HG02885 (cell line): ENCODE measurements around the gene KASH5.
"Not testable (repeated sequence)": the region's sequence is repeated elsewhere in the genome, so short reads cannot be mapped to it uniquely, and the experiment has no call there.

Experiments used
- ATAC-seq: cut with Tn5 transposase; IDR thresholded peaks from one replicate; pipeline ENCODE4 v1.9.1; 2021; ENCODE audit warnings: mild to moderate bottlenecking; ENCODE audit not compliant: unreplicated experiment, poor library complexity

KASH5 gene

DNA sequence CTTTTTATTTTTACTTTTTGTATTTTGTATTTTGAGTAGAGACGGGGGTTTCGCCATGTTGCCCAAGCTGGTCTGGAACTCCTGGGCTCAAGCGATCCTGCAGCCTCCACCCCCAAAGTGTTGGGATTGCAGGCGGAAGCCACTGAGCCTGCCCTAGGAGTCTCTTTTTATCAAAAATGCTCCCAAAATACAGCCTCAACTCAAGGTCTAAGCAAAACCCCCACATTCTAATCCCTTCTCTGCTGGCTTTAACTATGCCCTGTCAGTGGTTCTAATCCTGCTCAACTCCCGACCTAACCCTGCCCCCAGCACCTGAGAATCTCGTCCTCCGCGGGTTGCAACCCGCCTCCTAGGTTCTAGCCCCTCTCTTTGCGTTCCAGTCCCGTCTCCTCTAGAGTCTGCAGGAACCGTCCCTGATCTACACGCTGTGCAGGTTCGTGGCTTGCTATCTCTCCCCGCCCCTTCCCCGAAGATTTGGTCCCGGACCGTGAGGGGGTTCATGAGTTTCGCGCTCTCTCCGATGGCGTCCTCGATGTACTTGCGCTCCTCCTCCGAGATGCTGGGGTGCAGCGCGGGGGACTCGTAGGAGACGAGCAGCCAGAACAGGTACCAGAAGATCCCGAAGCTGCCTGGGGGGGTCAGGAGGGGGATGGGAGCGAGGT is 45.3 kb downstream of the KASH5 start:
- no peak for ATAC-seq

DNA sequence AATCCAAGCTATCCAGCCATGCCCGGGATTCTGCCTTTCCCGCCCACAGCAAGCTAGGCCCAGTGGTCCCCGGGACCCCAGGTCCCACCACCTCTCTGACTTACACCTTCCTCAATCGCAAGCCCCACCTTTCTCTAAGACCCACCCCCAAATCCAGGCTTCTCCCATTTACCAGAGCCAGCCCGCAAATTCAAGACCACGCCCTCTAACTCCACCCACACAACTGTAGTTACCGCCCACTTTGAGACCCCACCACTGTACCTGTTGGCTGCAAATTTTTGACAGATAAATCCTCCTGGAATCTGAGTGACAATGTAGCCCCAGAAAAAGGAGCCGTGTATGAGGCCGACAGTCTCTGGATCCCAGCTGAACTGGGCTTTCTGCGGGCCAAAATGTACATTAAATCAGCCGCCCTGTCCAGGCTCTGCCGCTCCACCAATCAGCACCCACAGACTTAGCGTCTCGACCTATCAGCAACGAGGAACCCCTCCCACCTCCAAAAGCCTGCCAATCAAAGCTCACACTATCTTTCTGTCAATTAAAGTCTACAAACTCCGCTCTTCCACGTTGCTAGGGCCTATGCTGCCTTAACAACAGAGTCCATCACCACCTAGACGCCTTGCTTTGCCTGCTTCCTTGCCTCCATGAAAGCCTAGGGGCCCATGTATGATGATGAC is 47.0 kb downstream of the KASH5 start:
- no peak for ATAC-seq

DNA sequence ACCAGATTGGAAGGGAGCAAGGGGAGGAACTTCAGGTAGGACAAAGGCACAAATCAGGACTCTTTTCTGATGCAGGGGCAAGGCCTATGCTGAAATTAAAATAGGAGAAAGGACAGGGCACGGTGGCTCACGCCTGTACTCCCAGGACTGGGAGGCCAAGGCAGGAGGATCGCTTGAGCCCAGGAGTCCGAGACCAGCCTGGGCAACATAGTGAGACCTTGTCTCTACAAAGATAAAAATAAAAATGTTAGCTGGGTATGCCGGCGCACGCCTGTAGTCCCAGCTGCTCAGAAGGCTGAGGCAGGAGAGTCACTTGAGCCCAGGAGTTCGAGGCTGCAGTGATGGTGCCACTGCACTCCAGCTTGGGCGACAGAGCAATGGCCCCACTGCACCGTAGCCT is 47.6 kb downstream of the KASH5 start:
- no peak for ATAC-seq

DNA sequence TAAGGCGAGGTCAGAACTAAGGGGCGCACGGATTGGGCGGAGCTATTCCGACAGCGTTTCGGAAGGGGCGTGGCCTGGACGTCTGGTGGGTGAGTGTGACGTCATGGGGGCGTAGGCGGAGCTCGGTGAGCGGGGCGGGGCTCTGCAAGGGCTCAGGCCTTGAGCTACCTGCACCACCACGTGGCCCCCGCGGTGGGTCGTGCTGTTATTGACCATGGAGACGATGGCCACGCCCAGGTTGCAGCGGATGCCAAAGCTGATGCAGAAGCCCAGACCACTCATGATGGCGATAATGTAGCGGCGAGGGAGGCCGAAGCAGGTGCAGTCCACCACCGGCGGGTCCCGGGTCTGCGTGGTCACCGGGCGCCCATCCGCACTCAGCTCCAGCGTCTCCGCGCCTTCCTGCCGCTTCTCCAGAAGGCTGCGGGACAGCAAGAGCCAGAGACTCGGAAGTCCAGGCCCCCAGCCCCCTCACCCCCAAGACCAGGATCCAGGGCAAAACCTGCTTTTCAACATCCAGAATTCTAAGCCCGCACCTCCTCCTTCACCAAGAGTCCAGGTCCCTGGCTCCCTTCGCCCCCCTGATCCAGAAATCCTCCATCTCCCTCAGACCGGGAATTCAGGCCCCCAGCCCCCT is 48.5 kb downstream of the KASH5 start:
- ATAC-seq = no peak

DNA sequence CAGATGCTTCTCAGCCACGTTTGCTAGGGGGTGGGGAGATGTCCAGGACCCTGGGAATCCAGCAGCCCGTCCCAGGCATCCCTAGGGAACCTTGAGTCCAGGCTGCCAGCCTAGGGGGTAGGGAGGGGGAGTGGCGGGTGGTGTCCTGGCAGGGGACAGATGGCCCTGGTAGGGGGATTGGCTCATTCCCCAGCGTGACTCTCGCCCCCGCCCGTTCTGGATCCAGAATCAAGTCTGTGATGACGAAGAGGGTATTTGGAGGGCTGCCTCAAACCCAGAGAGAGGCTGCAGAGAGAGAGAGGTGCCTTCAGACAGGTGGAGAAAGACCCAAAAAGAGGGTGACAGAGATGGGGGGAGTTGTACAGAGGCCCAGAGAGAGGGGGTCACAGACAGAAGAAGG is 49.2 kb downstream of the KASH5 start:
- ATAC-seq = no peak

DNA sequence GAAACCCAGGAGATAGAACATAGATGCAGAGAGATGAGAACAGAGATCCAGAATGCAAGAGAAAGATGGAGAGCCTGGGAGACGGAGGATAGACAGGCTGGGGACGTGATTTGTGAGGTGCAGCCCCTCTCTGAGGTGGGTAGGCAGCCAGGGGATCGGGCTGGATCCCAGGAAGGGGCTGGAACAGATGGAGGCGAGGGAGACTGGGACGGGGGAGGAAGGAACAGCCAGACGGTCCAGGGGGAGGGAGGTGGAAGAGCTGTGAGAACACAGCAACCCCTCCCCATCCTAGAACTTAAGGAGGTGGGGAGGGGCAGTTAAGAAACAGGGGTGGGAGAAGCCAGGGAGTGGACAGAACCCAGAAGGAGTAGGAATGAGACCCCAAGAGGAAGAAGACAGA is 50.2 kb downstream of the KASH5 start:
- ATAC-seq = no peak

DNA sequence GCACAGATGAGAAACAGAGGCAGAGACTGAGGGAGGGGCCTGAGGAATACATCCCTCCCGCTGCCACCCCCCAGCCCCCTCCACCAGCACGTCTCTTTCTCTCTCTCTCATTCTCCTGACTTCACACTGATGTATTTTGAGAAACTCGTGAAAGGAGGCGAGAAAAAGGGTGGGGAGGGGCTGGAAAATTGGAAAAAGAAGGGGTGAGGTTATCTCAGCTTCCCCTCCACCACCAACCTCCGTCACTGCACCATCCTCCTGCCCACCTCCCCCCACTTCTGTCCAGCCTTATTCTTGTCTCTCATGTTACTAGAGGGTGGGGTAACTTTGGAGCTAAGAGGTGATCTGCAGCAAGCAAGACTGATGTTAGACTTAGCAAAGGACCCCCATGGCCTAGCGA is 51.8 kb downstream of the KASH5 start:
- ATAC-seq = no peak

DNA sequence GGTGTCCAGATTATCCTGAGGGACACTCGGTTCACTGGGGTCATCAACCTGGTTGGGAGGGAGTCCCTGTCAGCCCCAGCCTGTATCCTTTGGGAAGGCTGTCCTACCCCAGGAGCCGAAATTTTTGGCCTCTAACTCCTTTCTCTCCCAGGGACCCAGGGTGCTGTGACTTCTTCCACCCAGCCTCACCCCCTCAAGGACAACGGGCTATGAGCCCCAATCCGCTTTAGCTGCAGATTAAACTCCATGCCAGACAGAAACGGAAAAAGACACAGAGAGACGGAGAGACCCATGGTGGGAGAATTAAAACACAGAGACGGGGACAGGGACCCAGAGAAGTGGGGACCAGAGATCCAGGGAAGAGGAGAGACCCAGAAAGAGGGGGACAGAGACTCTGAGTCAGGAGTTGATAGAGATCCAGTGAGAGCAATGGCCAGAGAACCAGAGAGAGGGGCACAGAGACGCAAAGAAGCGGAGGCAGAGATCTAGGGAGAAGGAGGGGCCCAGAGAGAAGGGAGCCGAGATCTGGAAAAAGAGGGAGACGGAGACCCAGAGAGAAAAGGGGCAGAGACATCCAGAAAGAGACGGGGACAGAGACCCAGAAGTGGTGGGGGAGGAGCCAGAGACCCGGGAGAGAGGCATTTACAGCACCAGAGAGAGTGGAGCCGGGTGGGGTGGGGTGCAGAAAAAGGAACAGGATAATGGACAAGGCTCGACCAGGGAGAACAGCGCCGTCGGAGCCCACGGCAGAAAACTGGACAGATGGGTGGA is 52.6 kb downstream of the KASH5 start:
- no peak for ATAC-seq

DNA sequence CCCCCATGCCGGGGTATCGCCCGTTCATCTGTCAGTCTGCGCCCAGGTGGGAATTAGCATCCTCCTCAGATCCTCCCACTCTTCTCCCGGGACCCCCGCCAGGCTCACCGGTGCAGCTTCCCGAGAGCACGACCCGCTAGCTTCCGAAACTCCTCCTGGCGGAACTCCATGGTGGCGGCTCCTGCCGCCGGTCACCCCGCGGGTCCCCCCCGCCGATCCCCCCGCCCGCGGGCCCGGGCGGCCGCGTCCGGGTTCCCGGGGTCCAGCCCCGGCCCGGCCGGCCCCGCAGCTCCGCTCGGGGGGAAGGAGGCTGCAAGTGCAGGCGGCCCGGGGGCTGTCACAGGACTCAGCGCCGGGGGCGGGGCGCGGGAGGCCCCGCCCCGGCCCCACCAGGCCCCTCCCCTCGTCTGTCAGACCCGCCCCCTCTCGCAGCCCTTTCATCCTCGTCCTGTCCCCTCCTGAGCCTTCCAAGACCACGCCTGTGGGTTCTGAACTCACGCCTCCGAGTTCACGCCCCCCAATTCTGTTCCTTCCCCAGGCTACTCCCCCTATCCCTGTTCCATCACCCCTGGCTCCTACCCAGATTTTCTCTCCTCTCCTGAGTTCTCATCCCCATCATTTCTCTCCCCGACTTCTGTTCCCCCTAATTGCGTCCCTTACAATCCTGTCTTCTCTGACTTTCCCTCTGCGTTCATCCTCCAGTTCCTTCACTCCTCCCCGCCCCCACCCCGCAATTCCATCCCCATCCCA is 53.3 kb downstream of the KASH5 start, which contains the start of gene SLC17A7:
SLC17A7 (minus strand) TSS at position 318 of the 750 bp plus-strand sequence; CDS start at position 170, 148 bp downstream.
- no peak for ATAC-seq

DNA sequence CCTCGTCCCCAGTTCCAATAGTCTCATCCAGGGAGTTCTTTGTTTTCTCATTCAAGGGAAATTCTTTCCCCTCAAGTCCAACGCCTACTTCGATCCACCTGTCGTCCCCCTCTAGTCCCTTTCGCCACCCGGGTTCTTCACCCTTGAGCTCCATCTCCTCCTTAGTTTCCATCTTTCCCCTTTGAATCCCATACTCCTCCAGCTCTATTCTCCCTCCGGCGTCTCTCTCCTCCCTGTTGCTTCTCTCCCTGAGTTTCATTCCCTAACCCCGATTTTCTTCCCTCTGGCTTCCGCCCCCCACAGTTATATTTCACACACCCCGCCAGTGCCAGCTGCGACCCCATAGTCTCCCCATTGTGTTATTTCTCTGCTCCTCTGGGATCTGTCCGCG is 53.9 kb downstream of the KASH5 start:
- ATAC-seq = no peak

DNA sequence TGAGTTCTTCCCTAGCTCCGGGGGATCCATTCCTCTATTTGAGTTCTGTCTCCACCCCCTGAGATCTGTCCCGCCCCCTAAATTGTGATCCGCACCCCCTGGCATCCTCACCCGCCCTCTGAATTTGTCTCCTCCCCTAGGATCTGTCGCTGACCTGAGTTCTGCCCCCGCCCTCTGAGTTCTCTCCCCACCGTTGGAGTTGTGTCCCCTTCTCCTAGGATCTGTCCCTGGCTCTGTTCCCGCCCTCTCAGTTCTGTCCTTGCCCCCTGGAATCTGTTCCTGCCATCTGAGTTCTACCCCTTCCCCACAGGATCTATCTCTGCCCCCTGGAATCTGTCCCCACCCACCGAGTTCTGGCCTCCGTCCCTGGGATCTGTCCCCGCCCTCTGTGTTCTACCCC is 54.3 kb downstream of the KASH5 start:
- no peak for ATAC-seq

DNA sequence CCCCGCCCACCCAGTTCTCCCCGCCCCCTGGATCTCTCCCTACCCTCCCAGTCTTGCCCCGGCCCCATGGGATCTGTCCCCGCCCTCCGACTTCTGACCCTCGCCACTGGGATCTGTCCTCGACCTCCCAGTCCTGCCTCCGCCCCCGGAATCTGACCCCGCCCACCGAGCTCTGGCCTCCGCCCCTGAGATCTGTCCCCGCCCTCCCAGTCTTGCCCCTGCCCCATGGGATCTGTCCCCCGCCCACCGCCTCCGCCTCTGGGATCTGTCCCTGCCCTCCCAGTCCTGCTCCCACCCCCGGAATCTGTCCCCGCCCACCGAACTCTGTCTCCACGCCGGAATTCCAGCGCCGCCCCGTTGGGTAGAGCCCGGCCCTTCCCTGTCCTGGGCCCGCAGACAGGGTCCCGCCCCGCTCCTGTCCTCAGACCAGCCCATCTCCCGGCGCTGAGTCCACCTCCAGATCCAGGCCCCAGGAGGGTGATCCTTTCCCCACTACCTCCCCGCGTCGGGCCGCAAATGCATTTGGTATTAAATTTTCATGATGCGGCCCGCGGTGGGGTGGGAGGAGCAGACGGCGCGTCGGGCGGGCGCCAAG is 54.8 kb downstream of the KASH5 start:
- ATAC-seq = peak; percentile 25

DNA sequence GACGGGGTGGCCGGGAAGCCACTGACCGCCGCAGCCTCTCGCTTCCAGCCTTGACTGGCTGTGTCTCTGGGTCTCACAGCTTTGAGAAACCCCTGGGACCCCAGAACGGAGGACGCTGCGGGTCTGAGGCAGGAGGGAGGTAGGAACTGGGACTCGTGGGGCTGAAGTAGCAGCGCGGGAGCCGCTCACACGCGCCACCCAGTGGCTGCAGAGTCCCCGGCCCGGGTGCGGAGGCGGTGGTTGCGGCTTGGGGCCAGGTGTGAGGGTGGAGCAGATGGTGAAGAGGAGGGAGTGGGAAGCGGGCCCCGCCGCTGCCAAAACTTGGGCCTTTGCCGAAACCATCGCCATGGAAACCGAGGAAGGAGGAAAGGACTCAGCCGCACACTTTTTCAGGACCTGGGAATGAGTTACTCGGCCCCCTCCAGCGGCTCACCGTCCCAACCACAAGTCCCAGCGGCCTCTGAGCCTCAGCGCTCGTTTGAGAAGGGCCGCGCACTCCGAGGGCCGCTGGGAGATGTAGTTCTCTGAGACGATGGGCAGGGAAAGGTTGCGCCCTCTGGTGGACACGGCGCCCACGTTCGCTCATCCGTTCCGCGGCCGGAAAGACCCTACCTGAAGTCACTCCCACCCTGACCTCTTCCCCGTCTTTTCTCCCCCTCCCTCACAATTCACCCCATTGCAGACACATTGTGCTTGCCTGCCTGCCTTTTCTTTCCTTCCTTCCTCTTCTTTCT is 55.5 kb downstream of the KASH5 start:
- ATAC-seq = peak; percentile 84

DNA sequence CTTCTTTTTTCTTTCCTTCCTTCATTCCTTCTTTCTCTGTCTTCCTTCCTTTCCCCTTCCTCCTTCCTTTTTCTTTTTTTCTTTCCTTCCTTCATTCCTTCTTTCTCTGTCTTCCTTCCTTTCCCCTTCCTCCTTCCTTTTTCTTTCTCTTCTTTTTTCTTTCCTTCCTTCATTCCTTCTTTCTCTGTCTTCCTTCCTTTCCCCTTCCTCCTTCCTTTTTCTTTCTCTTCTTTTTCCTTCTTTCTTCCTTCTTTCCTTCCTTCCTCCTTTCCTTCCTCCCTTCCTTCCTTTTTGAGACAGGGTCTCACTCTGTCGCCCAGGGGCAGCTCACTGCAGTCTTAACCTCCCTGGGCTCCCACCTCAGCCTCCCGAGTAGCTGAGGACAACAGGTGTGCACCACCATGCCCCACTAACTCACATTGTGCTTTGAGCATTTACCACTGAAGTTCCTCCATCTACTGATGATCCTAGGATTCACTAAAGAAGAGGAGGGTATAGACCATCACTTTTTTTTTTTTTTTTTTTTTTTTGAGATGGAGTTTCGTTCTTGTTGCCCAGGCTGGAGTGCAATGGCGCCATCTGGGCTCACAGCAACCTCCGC is 56.2 kb downstream of the KASH5 start:
- ATAC-seq = not testable (repeated sequence)

DNA sequence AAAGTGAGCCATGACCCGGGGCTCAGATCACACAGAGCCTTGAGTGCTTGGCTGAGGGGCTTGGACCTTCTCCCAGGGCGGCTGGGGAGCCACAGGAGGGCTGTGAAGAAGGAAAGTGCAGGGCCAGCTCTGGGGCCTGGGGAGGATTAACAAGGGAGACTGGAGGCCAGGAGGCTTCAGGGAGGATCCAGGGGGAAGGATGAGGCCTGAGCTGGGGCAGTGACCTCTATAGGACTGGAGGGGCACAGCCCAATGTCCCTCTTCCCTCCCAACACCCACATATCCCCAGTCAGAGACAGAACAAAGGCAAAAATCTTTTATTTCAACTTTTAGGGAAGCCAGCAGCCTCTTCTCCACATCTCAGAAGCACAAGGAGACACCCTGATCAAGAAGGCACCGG is 57.9 kb downstream of the KASH5 start:
- no peak for ATAC-seq

DNA sequence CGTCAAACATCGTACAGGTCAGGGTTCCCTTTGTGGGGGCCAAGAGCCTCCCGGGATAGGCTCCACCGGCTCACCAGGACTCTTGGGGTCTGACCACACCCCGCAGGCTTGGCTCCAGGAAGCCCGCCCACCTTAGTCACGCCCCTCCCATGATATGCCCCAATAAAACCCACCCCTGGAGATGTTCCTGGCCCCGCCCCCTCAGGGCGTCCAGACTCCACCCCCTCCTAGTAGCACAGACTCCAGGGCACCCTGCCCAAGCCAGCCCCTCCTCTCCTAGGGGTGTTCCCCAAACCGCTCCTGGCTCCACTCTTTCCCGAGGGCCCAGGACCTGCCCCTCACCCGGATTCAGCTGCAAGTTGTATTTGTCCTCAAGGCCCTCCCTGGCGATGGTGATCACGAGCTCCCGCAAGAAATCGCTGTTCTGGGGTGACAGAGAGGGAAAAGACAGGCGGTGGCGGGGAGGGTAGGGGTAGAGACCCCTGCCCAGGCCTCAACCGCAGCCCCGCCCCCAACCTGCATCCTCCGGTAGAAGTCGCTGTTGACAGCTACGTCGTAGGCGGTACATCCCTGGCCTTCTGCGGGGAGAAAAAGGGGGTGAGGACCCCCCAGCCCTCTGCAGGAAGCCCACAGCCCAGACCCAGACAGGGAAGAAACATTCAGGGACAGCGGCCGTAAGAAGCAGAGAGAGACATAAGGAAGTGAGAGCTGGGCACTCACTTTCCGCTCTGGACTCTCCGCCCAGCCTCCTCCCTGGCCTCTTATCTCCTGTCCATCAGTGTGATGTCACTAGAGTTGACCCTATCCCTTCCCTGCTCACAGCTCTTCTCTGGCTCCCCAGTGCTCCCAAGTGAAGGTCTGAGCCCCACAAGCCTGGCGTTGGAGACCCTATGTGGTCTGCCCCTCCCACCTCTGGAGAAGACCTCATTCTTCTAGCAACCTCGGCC is 59.7 kb downstream of the KASH5 start:
- no peak for ATAC-seq

DNA sequence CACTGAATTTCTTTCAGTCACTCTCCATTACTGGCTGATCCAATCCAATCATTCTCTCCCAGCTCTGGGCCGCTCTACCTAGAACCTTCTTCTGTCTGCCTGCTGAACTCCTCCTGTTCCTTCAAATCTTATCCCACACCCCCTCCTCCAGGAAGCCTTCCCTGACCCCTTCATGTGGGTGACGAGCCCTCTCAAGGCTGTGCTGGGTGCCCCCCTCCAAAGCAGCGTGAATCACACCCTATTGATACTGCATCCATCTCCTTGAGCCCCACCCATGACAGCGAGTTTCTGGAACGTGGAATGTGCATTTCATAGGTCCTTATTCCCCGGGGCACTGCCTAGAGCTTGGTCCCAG is 60.4 kb downstream of the KASH5 start:
- no peak for ATAC-seq

DNA sequence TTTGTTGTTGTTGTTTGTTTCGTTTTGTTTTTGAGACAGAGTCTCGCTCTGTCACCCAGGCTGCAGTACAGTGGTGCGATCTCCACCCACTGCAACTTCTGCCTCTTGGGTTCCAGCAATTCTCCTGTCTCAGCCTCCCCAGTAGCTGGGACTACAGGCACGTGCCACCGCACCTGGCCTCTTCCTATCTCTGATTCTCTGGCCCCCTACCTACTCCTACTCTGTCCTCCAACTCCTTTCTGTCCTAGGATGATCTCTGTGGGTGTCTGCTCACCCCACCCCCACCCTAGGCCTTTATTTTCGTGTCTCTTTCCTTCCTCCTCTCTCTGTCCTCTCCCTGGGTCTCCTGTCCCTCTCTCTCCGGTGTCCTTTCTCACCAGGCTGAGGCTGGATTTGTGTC is 62.4 kb downstream of the KASH5 start:
- ATAC-seq = no peak
